Islet of Langerhans (tissue), 1 donor: ENCODE data around the gene STAC2.

Experiments
- FAIRE-seq: peaks from one replicate; lab custom pipeline; 2011; peaks lifted over from hg19 to GRCh38; lab: Jason Lieb, UNC

The STAC2 gene

GRCh38 chr17:39231591-39232551 lies 6.1 kb upstream of the STAC2 start:
- FAIRE-seq, result no peak

DNA sequence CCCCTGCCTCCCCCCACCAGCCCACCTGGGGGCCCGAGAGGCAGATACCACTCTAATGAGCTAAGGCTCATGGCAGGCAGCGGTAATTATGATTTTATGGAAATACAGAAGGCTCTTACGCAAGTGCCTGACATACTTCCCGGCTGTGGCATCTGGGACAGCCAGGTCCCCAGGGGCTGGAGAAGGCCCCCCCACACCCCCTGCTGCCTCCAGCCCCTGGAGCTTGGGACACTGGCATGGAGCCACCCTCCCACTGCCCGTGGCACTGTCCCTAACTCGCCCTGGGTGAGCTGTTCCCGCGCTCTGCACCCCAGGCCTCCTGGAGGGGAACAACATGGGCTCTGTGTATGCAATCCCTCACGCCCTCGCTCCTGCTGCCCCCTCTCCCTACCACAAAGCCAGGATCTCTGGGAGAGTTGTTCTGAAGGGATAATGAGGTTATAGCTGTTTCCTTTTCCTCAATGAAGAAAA lies 5.4 kb upstream of the STAC2 start:
- FAIRE-seq, result no peak

- FAIRE-seq, result no peak
Observed at GRCh38 chr17:39230361-39230760, 4.6 kb upstream of the STAC2 start.

GRCh38 chr17:39229274-39229913 lies 3.6 kb upstream of the STAC2 start:
- FAIRE-seq, result no peak

DNA sequence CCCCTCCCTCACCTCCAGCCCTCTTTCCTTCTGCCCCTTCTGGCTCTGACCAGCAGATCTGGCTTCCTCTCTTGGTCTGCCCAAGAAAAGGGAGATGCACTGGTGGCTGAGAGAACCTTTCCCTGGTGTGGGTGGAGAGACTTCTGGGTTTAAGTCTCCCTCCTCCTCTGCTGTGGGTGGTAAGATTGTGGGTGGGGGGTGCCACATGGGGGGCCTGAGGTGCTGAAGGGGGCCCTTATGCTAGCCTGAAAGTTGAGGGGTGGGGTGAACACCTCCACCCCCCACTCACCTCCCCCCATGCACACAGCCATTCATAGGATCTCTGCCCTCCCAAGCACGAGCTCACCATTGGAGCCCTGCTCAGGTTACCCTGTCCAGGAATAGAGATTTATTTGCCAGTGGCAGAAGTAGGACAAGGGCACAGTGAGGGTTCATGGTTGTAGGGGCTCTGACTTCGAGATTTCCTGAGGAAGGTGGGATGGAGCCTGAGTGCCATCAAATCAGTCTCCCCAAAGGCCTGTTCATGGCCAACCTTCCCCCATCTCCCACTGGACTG lies 1.7 kb upstream of the STAC2 start:
- FAIRE-seq, result no peak

DNA sequence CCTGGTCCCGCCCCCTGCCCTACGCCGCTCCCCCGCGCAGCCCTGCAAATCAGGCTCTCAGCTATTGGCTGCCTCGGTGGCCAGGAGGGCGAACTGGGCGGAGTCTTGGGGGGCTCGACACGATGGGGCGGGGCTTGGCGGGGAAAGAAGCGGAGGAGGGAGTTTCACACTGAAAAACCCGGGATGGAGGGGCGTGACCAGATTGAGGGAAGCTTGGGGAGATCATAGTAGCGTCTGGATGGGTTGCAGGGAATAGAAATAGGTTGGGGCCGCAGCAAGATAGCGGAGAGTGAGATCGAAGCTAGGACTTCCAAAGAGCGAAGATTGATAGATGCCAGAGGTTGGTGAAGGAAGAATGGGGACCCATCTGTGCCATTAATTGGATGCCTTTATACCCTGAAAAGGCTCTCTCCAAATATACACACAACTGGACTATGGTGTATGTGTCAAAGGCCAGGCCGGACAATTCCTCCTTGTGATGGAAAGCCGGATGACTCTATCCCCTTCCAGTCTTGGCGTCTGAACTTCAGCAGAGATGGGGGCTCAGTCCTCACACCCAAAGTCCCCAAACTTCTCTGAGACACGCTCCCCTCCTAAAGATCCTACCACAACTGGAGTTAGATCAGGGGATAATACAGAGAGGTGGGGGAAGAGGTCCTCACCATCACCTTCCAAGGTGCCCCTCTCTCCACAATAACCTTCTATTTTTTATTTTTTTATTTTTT lies 376 bp upstream of the STAC2 start:
- FAIRE-seq, result no peak

DNA sequence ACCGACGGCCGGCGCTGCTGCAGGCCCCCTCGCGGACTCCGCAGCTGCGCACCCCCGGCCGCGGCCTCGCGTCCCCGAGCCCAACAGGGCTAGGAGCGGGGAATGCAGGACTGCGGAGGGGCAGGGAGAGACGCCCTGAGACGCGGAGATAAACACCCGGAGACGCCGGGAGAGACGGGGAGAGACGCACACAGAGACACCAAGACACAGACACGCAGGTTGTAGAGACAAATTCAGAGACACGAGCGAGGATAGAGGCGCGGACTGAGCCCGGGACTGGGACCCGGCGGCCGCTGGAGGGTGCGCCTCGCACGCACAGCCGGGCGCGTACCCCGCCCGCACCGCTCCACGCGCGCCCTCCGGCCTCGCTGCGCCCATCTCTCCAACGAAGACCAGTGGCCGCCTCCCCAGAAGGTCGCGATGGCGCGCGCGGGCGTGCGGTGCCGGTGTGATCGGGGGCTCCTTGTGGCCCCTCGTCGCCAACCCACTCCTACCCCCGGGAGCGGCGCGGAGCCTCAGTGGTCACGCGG lies 902 bp downstream of the STAC2 start:
- FAIRE-seq, result no peak

DNA sequence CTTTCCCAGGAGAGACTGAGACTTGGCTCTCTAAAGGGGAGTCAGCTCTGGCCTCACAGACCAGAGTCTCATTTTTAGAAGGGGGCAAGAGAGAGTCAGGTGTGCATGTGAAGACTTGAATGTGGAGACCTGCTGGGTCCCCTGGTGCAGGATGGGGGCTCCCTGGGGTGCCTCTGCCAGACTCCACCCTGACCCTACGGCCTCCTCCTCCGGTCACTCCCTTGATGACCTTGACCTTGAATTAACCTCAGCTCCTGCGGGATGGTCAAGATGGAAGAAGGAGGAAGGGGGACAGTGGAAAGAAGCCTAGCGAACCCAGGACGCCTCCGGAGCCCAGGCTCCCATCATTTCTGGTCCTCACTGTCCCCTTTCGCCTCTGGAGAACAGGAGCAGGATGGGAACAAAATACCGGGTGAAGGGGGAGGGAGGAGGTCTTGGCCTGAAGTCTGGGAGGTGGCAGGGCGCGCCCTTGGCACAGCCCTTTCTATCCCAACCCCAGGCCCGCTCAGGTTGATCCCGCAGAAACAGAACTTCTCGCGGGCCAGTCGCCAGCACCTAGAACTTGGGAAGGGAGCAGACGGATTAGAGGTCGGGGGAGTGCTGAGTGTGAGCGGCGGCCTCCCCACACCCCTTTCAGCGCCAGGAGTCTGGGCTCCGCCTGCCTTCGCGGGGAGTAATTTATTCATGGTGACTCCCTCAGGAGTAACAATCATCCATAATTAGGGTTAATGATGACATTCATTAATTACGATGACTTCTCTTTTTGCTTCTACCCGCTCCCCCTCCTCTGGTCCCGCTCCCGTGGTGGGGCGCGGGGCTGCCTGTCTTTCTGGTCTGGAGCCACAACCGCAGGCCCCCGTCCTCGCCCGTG lies 1.6 kb downstream of the STAC2 start:
- no peak for FAIRE-seq

- no peak for FAIRE-seq
Observed at GRCh38 chr17:39222866-39223834, 2.6 kb downstream of the STAC2 start.

GRCh38 chr17:39222151-39222550 lies 3.6 kb downstream of the STAC2 start:
- FAIRE-seq, result no peak

- FAIRE-seq, result no peak
Observed at GRCh38 chr17:39221572-39221971, 4.2 kb downstream of the STAC2 start.

- no peak for FAIRE-seq
Observed at GRCh38 chr17:39219647-39220154, 6.0 kb downstream of the STAC2 start.

- FAIRE-seq, result no peak
Observed at GRCh38 chr17:39218906-39219305, 6.8 kb downstream of the STAC2 start.

DNA sequence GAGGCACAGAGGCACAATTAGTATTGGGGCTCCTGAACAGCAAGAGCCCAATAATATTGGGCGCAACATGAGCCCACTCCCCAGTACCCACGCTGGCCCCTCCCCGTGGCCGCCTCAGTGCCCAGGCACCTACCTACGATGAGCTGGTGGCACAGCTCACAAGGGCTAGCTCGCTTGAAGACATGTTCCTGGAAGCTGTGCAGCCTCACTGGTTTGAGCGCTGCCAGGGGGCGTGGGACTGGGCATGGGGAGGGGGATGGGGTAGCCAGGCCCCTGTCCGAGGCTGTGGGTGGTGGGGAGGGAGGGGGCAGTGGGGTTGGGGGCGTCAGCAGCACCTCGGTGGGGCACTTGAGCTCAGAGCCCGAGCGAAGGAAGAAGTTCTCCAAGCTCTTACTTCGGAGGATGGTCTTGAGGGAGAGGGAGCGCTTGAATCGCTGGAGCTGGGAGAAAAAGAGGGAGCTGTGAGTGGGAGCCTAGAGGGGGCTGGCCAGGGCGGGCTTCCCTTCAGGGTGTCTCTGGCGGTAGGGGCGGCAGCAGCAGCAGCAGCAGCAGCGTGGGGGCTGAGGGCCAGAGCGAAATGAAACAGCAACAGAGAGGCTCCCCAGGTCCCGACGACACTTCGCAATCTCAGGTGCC lies 7.9 kb downstream of the STAC2 start:
- no peak for FAIRE-seq

GRCh38 chr17:39213852-39214251 lies 11.9 kb downstream of the STAC2 start:
- no peak for FAIRE-seq

GRCh38 chr17:39212841-39213480 lies 12.8 kb downstream of the STAC2 start:
- FAIRE-seq, result no peak

GRCh38 chr17:39212195-39212810 lies 13.4 kb downstream of the STAC2 start:
- FAIRE-seq, result no peak

DNA sequence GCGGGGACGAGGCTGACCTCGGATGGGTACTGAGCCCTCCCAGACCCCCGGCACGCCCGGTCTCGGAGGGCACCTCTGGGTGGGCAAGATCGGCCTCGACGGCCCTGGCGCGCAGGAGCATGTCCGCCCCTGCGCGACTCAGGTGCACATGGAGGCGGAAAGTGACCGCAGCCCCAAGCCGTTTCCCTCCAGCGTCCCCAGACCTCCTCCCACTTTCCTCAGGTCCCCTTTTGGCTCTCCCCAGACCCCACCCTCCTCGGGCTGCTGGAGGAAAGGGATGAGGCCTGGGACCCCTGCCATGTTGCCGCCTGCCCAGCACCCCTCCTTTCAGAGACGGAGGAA lies 15.7 kb downstream of the STAC2 start:
- no peak for FAIRE-seq
